ENCODE data around the gene ARID5B.

The ARID5B gene

GRCh38 chr10:61993711-61994401, 92.4 kb downstream of the ARID5B start:
- H3K4me3 ChIP-seq (ENCODE audit: low read depth, low read length), result no peak overlapping the region
- TF ChIP-seq CTCF (IDR thresholded peaks at IDR 0.05; ENCODE audit: borderline replicate concordance, insufficient read depth, low read depth, low read length), result no peak

DNA sequence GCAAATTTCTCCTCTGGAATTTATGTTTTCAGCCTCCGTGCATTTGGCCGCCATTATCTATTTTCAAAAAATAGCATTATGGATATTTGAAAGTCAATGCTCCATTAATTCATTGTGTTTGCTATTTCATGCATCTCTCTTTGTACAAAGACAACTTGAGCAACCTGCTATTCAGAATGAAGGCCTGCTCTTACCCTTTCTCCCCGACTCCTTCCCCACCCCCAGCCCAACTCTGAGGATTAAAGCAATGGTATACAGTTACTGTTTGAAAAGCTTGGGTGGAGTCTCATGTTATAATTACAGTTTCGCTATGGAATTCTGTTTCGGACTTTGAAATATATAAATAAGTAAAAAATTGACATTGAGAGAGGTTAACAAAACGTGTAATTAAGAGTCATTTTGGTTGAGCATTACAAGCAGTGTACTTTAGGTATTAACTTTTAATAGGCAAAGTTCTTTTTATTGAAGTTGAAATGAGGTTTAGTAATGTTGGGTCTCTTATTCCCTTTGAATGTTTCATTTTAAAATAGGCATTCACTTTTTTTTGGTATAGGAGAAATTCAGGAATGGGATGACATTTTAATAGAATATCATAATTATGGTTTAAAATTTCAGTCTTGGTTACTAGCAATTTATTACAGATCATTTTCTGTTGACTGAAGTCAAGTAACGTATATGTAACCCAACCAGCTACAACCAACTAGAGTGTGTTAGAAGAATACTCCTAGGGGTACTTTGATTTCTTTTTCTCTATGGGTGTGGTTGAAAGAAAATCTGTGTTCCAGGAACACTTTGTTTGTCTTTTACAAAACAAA, 93.1 kb downstream of the ARID5B start:
- TF ChIP-seq CTCF (IDR thresholded peaks at IDR 0.05; ENCODE audit: borderline replicate concordance, insufficient read depth, low read depth, low read length), result no peak
- H3K4me3 ChIP-seq (ENCODE audit: low read depth, low read length), result no peak overlapping the region

DNA sequence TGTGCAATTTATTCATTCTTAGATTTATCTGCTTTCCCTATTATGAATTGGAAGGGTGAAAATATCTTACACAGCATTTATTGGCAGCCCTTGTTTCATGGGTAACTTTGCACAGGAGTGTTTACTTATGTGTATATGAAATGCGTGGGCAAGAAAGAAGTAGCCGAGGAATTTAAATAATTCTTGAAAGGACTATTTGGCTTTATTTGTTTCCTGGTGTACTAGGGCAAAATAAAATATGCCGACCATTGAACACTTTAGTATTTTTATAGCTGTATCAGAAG, 93.7 kb downstream of the ARID5B start:
- no peak for TF ChIP-seq CTCF (IDR thresholded peaks at IDR 0.05; ENCODE audit: borderline replicate concordance, insufficient read depth, low read depth, low read length)
- H3K4me3 ChIP-seq (ENCODE audit: low read depth, low read length), result no peak overlapping the region

- no peak for TF ChIP-seq CTCF (IDR thresholded peaks at IDR 0.05; ENCODE audit: borderline replicate concordance, insufficient read depth, low read depth, low read length)
Observed at GRCh38 chr10:61998937-61999336, 97.4 kb downstream of the ARID5B start.

GRCh38 chr10:62000037-62000603, 98.6 kb downstream of the ARID5B start:
- TF ChIP-seq CTCF (IDR thresholded peaks at IDR 0.05; ENCODE audit: borderline replicate concordance, insufficient read depth, low read depth, low read length), result no peak
- H3K4me3 ChIP-seq (ENCODE audit: low read depth, low read length), result peak overlapping the region; percentile 44

More at GRCh38 chr10:61998937-61999336, 97.4 kb downstream of the ARID5B start:
- H3K4me3 ChIP-seq (ENCODE audit: low read depth, low read length), result no peak overlapping the region

- no peak overlapping the region for H3K4me3 ChIP-seq (ENCODE audit: low read depth, low read length)
- no peak for TF ChIP-seq CTCF (IDR thresholded peaks at IDR 0.05; ENCODE audit: borderline replicate concordance, insufficient read depth, low read depth, low read length)
Observed at GRCh38 chr10:62000726-62001125, 99.2 kb downstream of the ARID5B start.

Data from GM12875 (cell line).